ENCODE data around the gene SRGAP3.

GRCh38 chr3:9224490-9224889 is 25.0 kb downstream of the SRGAP3 start:
- TF ChIP-seq CTCF (IDR thresholded peaks at IDR 0.05) (no peak), EP300 (IDR thresholded peaks at IDR 0.05) (no peak), POLR2AphosphoS5 (IDR thresholded peaks at IDR 0.05) (no peak), POLR2A (IDR thresholded peaks at IDR 0.05) (no peak)
